ENCODE data around the gene PTGS1.

PTGS1 gene

GRCh38 chr9:122347348-122348287, 23.2 kb upstream of the PTGS1 start:
- no peak for DNase-seq (ENCODE audit: extremely low read depth, low read depth)
- TF ChIP-seq, protein P1, sequence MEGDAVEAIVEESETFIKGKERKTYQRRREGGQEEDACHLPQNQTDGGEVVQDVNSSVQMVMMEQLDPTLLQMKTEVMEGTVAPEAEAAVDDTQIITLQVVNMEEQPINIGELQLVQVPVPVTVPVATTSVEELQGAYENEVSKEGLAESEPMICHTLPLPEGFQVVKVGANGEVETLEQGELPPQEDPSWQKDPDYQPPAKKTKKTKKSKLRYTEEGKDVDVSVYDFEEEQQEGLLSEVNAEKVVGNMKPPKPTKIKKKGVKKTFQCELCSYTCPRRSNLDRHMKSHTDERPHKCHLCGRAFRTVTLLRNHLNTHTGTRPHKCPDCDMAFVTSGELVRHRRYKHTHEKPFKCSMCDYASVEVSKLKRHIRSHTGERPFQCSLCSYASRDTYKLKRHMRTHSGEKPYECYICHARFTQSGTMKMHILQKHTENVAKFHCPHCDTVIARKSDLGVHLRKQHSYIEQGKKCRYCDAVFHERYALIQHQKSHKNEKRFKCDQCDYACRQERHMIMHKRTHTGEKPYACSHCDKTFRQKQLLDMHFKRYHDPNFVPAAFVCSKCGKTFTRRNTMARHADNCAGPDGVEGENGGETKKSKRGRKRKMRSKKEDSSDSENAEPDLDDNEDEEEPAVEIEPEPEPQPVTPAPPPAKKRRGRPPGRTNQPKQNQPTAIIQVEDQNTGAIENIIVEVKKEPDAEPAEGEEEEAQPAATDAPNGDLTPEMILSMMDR (IDR thresholded peaks at IDR 0.05; ENCODE audit: low read depth, low read length), result peak; percentile 13

GRCh38 chr9:122348288-122348777, 22.5 kb upstream of the PTGS1 start:
- DNase-seq (ENCODE audit: extremely low read depth, low read depth), result no peak
- TF ChIP-seq, protein P1 (IDR thresholded peaks at IDR 0.05; ENCODE audit: low read depth, low read length), result no peak

DNA sequence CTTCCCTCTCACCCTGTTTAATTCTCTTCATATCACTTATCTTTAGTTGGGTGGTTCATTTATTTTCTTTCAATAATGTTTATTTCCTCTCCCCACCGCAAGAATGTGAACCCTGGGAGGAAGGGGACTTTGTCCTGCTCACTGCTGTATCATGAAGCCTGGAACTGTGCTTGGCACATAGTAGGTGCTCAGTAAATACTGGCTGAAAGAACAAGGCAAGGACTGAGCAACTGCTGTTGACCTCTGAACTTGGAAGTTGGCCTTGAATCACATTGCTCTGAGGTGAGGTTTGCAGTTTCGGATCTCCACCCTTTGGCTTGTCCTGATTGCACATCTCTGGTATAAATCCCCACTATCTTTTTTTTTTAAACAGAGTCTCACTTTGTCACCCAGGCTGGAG, 22.0 kb upstream of the PTGS1 start:
- TF ChIP-seq, protein P1 (IDR thresholded peaks at IDR 0.05; ENCODE audit: low read depth, low read length), result no peak

GRCh38 chr9:122349201-122349600, 21.6 kb upstream of the PTGS1 start:
- no peak for DNase-seq (ENCODE audit: extremely low read depth, low read depth)
- TF ChIP-seq, protein P1 (IDR thresholded peaks at IDR 0.05; ENCODE audit: low read depth, low read length), result no peak

More for the DNA sequence above, 22.0 kb upstream of the PTGS1 start:
- no peak for DNase-seq (ENCODE audit: extremely low read depth, low read depth)

DNA sequence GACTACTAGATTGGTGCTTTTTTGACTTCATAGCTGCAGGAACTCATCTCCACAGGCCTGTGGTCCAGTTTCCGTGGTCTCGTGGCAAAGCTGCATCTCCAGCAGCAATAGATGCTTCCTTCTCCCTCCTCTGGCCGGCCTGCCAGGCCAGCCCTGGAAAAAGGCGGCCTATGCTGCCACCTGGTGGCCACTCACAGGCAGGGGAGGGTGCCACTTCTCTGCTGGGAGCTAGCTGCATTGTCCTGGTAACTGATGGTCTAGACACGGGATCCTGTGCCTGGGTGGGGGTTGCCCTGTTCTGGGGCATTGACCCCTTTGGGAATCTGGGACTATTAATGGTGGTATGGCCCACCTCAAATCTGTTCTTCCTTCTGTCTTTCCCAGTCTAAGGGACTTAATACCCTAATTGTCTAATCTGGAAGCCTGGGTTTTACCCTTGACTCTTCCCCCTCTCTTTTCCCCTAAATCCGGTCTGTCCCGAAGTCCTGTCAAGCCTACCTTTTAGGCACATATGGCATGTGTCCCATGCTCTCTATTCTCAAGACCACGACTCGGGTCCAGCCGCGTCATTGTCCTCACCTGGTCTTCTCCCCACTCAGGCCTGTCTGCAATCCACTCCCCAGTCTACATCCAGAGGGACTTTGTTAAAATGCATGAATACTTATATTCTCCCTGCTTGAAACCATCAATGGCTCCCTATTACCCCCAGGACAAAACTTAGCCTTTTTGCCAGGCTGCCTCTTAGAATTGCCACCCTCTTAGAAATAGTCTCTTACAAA, 20.1 kb upstream of the PTGS1 start:
- peak; percentile 41 for DNase-seq (ENCODE audit: extremely low read depth, low read depth)
- TF ChIP-seq, protein P1 (IDR thresholded peaks at IDR 0.05; ENCODE audit: low read depth, low read length), result peak; percentile 95

GRCh38 chr9:122354536-122355199, 16.2 kb upstream of the PTGS1 start:
- TF ChIP-seq, protein P1 (IDR thresholded peaks at IDR 0.05; ENCODE audit: low read depth, low read length), result no peak
- DNase-seq (ENCODE audit: extremely low read depth, low read depth), result no peak
